Measurements from ENCODE around the gene RPS28.
A peak's percentile ranks its signal among the peaks of the same experiment; 100 is the strongest.
"Not testable (repeated sequence)": the region's sequence is repeated elsewhere in the genome, so short reads cannot be mapped to it uniquely, and the experiment has no call there.

RPS28 gene

GRCh38 chr19:8338835-8339234 is 17.5 kb downstream of the RPS28 start:
- TF ChIP-seq CTCF (IDR thresholded peaks at IDR 0.05; ENCODE audit: low read depth, low read length) = no peak
- no peak for DNase-seq
- peaks cover 87% of the 10 kb centered on the region for H3K27me3 ChIP-seq
- 0 out of 2 replicates have a peak, but pooled peaks cover 5% of the 10 kb centered on the region for H3K9me3 ChIP-seq
- H3K4me3 ChIP-seq (ENCODE audit: low read depth, low read length) = no peak overlapping the region
- no peaks in the 10 kb centered on the region for H3K4me1 ChIP-seq
- H3K36me3 ChIP-seq = no peaks in the 10 kb centered on the region

GRCh38 chr19:8340341-8341096 is 19.2 kb downstream of the RPS28 start:
- Histone ChIP-seq H3K4me3 (ENCODE audit: low read depth, low read length) (no peak overlapping the region), H3K9me3 (0 out of 2 replicates have a peak, but pooled peaks cover 4% of the 10 kb centered on the region), H3K4me1 (no peaks in the 10 kb centered on the region), H3K27me3 (peaks cover 81% of the 10 kb centered on the region), H3K36me3 (no peaks in the 10 kb centered on the region)
- no peak for DNase-seq
- TF ChIP-seq CTCF (IDR thresholded peaks at IDR 0.05; ENCODE audit: low read depth, low read length) = peak; percentile 28; the same call in 1 of the 2 replicates

- H3K36me3 ChIP-seq; H3K4me3 ChIP-seq (ENCODE audit: low read depth, low read length); H3K9me3 ChIP-seq; DNase-seq; H3K4me1 ChIP-seq: not testable (repeated sequence)
- H3K27me3 ChIP-seq = peaks cover 72% of the 10 kb centered on the region
Observed at GRCh38 chr19:8341504-8341903, 20.2 kb downstream of the RPS28 start.

- no peak for DNase-seq
- H3K4me3 ChIP-seq (ENCODE audit: low read depth, low read length) = no peak overlapping the region
- H3K36me3 ChIP-seq = no peaks in the 10 kb centered on the region
- peaks cover 68% of the 10 kb centered on the region for H3K27me3 ChIP-seq
- no peaks in the 10 kb centered on the region for H3K9me3 ChIP-seq
- no peak for TF ChIP-seq CTCF (IDR thresholded peaks at IDR 0.05; ENCODE audit: low read depth, low read length)
- H3K4me1 ChIP-seq = no peaks in the 10 kb centered on the region
Observed at GRCh38 chr19:8342316-8342683, 21.0 kb downstream of the RPS28 start.

- TF ChIP-seq CTCF (IDR thresholded peaks at IDR 0.05; ENCODE audit: low read depth, low read length) = no peak
- peak within 1 kb of the TSS; percentile 31; the same call in 1 of the 2 replicates for H3K4me3 ChIP-seq (ENCODE audit: low read depth, low read length)
- H3K36me3 ChIP-seq = no peaks in the 10 kb centered on the region
- DNase-seq = peak; percentile 96
- no peaks in the 10 kb centered on the region; the same call in 1 of the 2 replicates for H3K4me1 ChIP-seq
- H3K27me3 ChIP-seq = peaks cover 62% of the 10 kb centered on the region
- no peaks in the 10 kb centered on the region for H3K9me3 ChIP-seq
Observed at GRCh38 chr19:8342684-8343482, 21.6 kb downstream of the RPS28 start, which contains the start of gene KANK3. Gene KANK3, minus strand, starts transcription at chr19:8343262. Its CDS starts 5,434 bp downstream, at chr19:8337828.

- Histone ChIP-seq H3K36me3 (no peaks in the 10 kb centered on the region), H3K9me3 (no peaks in the 10 kb centered on the region), H3K4me3 (ENCODE audit: low read depth, low read length) (no peak overlapping the region), H3K4me1 (no peaks in the 10 kb centered on the region; the same call in 1 of the 2 replicates), H3K27me3 (peaks cover 56% of the 10 kb centered on the region)
- no peak for TF ChIP-seq CTCF (IDR thresholded peaks at IDR 0.05; ENCODE audit: low read depth, low read length)
- DNase-seq = no peak
Observed at GRCh38 chr19:8343483-8343844, 22.2 kb downstream of the RPS28 start.

- not testable (repeated sequence) for DNase-seq
Observed at GRCh38 chr19:8349629-8350372, 28.5 kb downstream of the RPS28 start.

More at GRCh38 chr19:8349629-8350372, 28.5 kb downstream of the RPS28 start:
- H3K4me3 ChIP-seq (ENCODE audit: low read depth, low read length); H3K4me1 ChIP-seq; H3K36me3 ChIP-seq; H3K9me3 ChIP-seq: not testable (repeated sequence)
- H3K27me3 ChIP-seq = peaks cover 28% of the 10 kb centered on the region
